ENCODE measurements around the gene OR8B8.
"Not testable (repeated sequence)": the region's sequence is repeated elsewhere in the genome, so short reads cannot be mapped to it uniquely, and the experiment has no call there.

The OR8B8 gene

DNA sequence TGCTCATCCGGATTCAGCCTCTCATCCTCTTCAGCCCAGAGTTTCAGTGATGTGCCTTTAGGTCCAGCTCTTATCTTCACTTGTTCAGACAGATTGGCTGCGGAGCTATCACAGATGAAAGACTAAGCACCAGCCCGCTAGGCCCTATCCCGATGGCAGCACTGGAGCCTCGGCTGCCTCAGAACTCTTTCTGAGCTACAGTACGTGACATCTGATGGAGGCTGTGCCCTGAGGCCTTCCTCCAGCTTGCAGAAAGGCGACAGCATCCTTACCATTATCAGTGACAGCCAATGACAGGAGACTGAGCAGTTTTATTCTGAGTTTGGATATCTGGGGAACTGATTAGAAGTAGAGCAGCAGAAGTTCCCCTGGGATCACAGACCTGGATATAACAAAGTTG is 4.0 kb downstream of the OR8B8 start:
- DNase-seq (ENCODE audit: low read depth in 2 of 2), result no peak

GRCh38 chr11:124441081-124441480 is 4.4 kb downstream of the OR8B8 start:
- DNase-seq (ENCODE audit: low read depth in 2 of 2), result no peak

- DNase-seq (ENCODE audit: low read depth in 2 of 2), result no peak
These were observed 4.9 kb downstream of the OR8B8 start for GRCh38 chr11:124440608-124441007.

- no peak for DNase-seq (ENCODE audit: low read depth in 2 of 2)
These were observed 10.8 kb downstream of the OR8B8 start for GRCh38 chr11:124434699-124435098.

GRCh38 chr11:124429599-124429998 is 15.9 kb downstream of the OR8B8 start:
- DNase-seq (ENCODE audit: low read depth in 2 of 2), result no peak

DNA sequence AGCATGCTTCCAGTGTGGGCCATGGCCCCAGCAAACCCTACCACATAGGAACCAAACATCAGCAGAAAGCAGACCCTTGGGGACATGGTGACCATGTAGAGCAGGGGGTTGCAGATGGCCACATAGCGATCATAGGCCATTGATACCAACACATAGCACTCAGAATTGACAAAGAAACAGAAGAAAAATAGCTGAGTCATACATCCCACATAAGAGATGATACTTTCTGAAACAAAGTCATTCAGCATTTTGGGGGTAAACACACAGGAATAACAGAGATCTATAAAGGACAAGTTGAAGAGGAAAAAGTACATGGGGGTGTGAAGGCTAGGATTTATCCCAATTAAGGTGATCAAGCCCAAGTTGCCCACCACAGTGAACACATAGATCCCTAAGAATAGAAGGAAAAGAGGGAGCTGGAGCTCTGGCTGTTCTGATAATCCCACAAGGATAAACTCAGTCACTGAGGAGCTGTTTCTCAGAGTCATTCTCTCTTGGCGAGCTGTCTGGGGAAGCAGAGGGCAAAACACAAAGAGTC is 21.0 kb downstream of the OR8B8 start, which contains the start of gene OR8B4:
TSS of gene OR8B4 (minus strand) at position 488 of the 538 bp plus-strand sequence. CDS start at position 488, 0 bp downstream.
- no peak for DNase-seq (ENCODE audit: low read depth in 2 of 2)

- no peak for DNase-seq (ENCODE audit: low read depth in 2 of 2)
These were observed 24.5 kb downstream of the OR8B8 start for GRCh38 chr11:124421043-124421442.

DNA sequence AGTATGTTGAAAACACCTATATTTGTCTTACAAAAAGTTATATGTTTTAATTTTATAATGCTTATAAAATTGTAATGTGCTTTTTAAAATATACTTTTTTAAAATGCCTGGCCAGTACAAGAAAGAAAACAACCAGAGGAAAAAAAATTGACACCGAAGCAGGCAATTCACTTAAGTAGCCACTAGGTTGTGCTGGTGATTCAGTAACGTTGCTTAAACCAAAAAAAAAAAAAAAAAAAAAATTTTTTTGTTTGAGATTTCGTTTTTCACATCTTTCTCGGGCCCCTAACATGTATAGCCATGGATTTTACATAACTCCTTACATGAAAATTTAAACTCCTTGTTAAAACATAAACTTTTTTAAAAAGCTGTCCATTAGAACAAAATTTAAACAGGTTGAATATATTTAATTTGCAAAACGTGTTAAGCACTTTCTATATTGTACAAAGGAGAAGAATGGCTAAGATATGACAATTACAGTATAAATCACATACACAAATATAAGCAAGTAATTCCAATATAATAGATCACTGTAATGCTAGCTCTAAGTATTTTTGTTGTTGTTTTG is 30.1 kb downstream of the OR8B8 start:
- no peak for DNase-seq (ENCODE audit: low read depth in 2 of 2)

DNA sequence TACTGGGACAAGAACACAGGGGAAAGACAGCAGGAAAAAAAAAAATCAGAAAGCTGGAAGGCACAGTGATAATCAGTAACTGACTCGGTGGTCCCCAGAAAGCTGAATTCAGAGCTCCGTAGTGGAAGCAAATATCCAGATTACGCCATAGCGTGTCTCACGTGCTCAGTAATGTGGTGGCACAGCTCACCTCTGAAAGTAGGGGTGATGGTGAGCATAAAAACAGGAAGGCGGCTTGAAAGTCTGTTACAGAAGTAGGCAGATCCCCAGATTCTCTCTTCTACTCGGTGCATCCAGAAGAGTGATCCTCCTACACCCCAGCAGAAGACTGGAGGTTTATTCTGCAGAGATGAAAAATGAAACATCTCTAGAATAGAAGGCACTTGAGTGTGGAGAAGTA is 35.6 kb downstream of the OR8B8 start:
- DNase-seq (ENCODE audit: low read depth in 2 of 2), result no peak

DNA sequence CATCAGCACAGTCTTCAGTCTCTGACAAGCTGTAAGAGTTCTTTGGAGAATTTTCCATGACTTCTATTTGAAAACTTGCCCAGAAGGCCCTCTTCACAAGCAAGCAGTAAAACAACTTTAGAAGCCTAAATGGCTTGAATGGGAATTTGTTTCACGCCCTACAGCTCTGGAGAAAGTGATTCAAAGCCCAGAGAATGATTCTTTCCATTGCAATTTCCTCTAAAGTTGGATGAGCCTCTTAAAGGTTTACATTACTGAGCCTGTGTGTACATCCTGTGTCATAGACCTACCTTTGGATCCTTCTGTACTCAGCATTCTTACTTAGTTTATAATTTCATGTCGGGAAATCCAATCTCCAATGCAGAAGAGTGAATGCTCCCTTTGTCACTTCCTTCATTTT is 39.9 kb downstream of the OR8B8 start:
- DNase-seq (ENCODE audit: low read depth in 2 of 2), result no peak

DNA sequence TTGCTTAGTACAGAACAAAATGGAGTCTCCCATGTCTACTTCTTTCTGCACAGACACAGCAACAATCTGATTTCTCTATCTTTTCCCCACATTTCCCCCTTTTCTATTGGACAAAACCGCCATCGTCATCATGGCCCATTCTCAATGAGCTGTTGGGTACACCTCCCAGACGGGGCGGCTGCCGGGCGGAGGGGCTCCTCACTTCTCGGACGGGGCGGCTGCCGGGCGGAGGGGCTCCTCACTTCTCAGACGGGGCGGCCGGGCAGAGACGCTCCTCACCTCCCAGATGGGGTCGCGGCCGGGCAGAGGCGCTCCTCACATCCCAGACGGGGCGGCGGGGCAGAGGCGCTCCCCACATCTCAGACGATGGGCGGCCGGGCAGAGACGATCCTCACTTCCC is 42.3 kb downstream of the OR8B8 start:
- not testable (repeated sequence) for DNase-seq (ENCODE audit: low read depth in 2 of 2)

DNA sequence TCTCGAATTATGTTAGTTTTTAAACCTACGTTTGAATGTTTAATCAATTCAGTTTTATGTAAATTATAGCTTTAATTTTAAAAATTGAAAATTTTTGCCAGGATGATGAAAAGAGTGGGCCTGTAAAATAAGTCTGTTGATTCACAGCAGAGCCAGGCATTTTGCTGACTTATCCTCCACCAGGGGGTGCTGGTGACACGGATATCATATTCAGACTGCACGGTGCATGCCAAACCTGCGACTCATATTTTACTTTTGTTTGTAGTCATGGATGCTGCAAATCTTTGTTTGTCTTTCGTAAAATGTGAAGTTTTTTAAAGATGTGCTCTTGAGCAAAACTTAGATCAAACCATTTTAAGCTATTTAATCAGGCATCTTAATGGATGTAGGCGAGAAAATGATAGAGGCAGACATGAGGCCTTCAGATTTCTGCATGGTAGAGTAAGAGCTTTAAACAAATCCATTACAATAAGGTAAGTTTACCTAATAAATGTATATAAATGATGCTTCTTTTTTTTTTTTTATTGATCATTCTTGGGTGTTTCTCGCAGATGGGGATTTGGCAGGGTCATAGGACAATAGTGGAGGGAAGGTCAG is 43.1 kb downstream of the OR8B8 start:
- peak; percentile 25 to 35 for DNase-seq (ENCODE audit: low read depth in 2 of 2)

- DNase-seq (ENCODE audit: low read depth in 2 of 2), result no peak
These were observed 46.6 kb downstream of the OR8B8 start, which contains the start of gene OR8B3 for GRCh38 chr11:124398924-124399323. OR8B3 (minus strand) TSS chr11:124399024; CDS start chr11:124397351, 1,673 bp downstream.

DNA sequence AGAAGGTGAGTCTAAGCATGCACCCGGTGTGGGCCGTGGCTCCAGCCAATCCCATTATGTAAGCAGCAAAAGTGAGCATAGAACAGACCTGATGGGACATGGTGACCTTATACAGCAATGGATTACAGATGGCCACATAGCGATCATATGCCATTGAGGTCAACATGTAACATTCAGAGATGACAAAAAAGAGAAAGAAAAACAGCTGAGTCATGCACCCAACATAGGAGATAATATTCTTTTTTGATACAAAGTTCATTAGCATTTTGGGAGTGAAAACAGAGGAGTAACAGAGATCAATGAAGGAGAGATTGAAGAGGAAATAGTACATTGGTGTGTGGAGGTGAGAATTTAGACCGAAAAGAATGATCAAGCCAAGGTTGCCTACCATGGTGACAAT is 48.6 kb downstream of the OR8B8 start:
- DNase-seq (ENCODE audit: low read depth in 2 of 2), result not testable (repeated sequence)

- no peak for DNase-seq (ENCODE audit: low read depth in 2 of 2)
These were observed 51.1 kb downstream of the OR8B8 start for GRCh38 chr11:124394408-124394807.

All from stimulated activated CD8-positive, alpha-beta memory T cell treated with anti-CD3 and anti-CD28 coated beads, Interleukin-2, amount 100 ng/mL, for 48 hours (primary cell).